Lower lobe of right lung (tissue), 2 donors: ENCODE results near the gene RHBDD1. TPM values are rescaled to one million over a fixed set of nuclear protein-coding genes. Genes with fewer than 3 reads are reported as not detected.

Source experiments
- ATAC-seq, 2 donors: fragments of 200-7000 bp; cut with Tn5 transposase; one replicate each; pipeline ENCODE4 v1.9.1; 2020 to 2022; ENCODE audit warnings: mild to moderate bottlenecking in 2 of 2, moderate library complexity in 2 of 2
- DNase-seq: peaks from one replicate; pipeline ENCODE4 v3.0.0-alpha.2; 2020
- H3K27ac ChIP-seq: fragments of 200-600 bp; one replicate; pipeline ENCODE4 v1.8.0; 2022
- H3K27me3 ChIP-seq: fragments of 200-600 bp; one replicate; pipeline ENCODE4 v1.8.0; 2022; ENCODE audit warnings: low read depth
- H3K36me3 ChIP-seq: fragments of 200-600 bp; one replicate; pipeline ENCODE4 v1.8.0; 2022; ENCODE audit warnings: mild to moderate bottlenecking
- H3K4me1 ChIP-seq: fragments of 200-600 bp; one replicate; pipeline ENCODE4 v1.8.0; 2022
- H3K4me3 ChIP-seq: fragments of 200-600 bp; one replicate; pipeline ENCODE4 v1.8.0; 2022; ENCODE audit warnings: mild to moderate bottlenecking
- H3K9me3 ChIP-seq: fragments of 200-600 bp; one replicate; pipeline ENCODE4 v1.8.0; 2022
- CTCF ChIP-seq: fragments of 200-600 bp; IDR thresholded peaks from one replicate; pipeline ENCODE4 v1.8.0; 2022; ENCODE audit warnings: antibody characterized with exemption, mild to moderate bottlenecking
- intact Hi-C: fragments of 100-400 bp; cut with DNase I; formaldehyde crosslinking; loops from one replicate; pipeline ENCODE4 v1.11.0; 2022
- total RNA-seq: library from RNA; stranded (reverse); fragmentation: NEBNext Ultra II Directional; extraction: Animal tissue kit (Norgen Biotek cat#: 25700); gene quantifications from one replicate; pipeline ENCODE4 v1.2.1, GENCODE V29; 2021
- donor health status: DM: no; HTN: yes; CAD: no; lungs with severe emphysema.

The RHBDD1 gene
- total RNA-seq, 1 donor from 2014 or later, result 42.2 TPM

- ATAC-seq, result peak; percentile 68 to 73
- H3K27me3 ChIP-seq, result no peaks in the 10 kb centered on the region
- peak overlapping the region; percentile 77 for H3K4me3 ChIP-seq
- H3K36me3 ChIP-seq, result no peaks in the 10 kb centered on the region
- peak; percentile 64 for DNase-seq
- peaks cover 51% of the 10 kb centered on the region for H3K4me1 ChIP-seq
- no peaks in the 10 kb centered on the region for H3K9me3 ChIP-seq
- peak overlapping the region; percentile 90 for H3K27ac ChIP-seq
- TF ChIP-seq CTCF, result no peak
- intact Hi-C loops, result no loop called here
Observed at GRCh38 chr2:226791056-226791486, 44.8 kb upstream of the RHBDD1 start.

DNA sequence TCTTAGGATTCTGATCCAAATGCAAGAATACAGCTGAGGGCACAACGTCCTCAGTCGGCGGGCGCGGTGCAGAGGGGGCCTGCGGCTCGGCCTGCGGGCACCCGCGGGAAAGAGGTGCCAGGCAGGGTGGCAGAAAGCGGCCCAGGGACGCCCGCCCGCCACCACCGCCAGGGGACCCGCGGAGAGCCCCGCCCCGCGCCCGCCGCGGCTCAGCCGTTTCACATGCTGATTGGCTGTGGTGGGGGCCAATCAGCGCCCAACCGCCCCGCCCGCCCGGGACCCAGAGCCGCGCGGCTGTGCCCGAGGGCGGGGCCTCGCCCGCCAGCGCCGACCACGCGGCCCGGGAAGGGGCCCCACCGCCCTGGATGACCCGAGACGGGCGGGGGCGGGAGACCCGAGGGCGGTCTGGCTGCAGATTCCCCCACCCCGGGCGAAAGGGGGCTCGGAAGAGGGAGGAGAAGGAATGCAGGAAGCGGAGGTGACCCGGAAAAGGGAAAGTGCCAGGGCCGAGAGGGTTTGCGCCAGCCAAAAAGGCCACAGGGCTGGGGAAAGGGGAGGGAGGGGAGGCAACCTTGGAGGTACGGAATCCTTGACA is 44.3 kb upstream of the RHBDD1 start:
- Histone ChIP-seq H3K27me3 (no peaks in the 10 kb centered on the region), H3K4me3 (peak overlapping the region; percentile 77), H3K36me3 (no peaks in the 10 kb centered on the region), H3K9me3 (no peaks in the 10 kb centered on the region), H3K27ac (peak overlapping the region; percentile 90), H3K4me1 (peaks cover 56% of the 10 kb centered on the region)
- TF ChIP-seq CTCF, result peak; percentile 36
- intact Hi-C loops, result no loop called here
- peak; percentile 94 for DNase-seq
- ATAC-seq, result peak; percentile 99

DNA sequence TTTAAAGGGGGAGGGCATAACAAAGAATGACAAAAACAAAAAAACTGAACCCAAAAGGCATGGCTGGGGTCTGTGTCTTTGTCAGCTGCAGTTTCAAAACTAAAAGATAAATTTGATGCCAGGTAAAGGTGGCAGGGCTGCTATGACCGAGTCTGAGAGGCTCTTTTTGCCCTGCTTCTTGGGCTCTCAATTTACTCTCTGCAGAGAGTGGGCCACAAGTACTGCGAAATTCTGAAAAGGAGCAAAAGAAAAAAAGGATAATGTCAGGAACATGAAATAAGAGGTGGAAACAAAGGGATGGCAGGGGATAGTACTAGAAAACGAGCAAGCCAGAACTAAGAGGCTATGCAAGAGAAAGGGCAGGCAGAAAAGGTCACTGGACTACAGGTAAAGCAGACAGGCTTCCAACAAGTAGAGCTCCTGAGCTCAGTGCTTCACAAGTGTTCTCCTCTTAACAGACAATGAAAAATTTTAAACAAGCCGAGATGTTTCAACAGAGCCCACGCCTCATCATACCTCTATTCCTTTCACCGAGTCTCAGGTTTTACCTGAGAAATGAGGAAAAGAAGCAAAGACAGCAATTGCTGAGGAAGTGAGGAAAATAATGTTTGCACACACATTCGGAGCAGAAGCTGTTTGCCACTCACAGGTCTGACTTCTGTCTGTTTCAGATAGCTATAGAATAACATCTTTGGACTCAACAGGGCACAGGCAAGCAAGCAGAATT is 43.5 kb upstream of the RHBDD1 start:
- H3K27ac ChIP-seq, result peak overlapping the region; percentile 90
- DNase-seq (no peak), ATAC-seq (no peak)
- peak overlapping the region; percentile 77 for H3K4me3 ChIP-seq
- peaks cover 62% of the 10 kb centered on the region for H3K4me1 ChIP-seq
- H3K27me3 ChIP-seq, result no peaks in the 10 kb centered on the region
- H3K36me3 ChIP-seq, result no peaks in the 10 kb centered on the region
- no peaks in the 10 kb centered on the region for H3K9me3 ChIP-seq
- TF ChIP-seq CTCF, result no peak
- intact Hi-C loops, result no loop called here

DNA sequence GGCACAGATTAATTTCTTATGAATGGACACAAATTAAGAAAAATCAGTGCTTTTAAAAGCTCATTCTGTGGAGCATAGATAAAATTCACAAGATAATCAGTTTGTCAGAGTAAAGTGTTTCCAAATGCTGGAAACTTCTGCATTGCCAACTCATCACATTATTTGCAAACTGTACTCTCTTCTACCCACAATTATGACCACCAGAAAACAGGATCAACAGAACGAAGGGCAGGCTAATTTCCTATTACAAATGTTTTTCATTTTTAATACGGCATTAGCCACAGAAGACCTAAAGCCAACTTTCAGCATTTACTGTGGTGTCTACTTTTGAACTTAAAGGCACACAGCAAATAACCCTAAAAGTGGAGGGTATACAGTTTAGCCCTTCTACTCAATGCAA is 42.2 kb upstream of the RHBDD1 start:
- Histone ChIP-seq H3K27me3 (peaks cover 5% of the 10 kb centered on the region), H3K4me3 (peak overlapping the region; percentile 77), H3K4me1 (peaks cover 69% of the 10 kb centered on the region), H3K9me3 (no peaks in the 10 kb centered on the region), H3K36me3 (no peaks in the 10 kb centered on the region), H3K27ac (peak overlapping the region; percentile 64)
- ATAC-seq (no peak), DNase-seq (no peak)
- TF ChIP-seq CTCF, result no peak
- intact Hi-C loops, result no loop called here

GRCh38 chr2:226794196-226794661 is 41.6 kb upstream of the RHBDD1 start:
- peaks cover 10% of the 10 kb centered on the region for H3K27me3 ChIP-seq

More at GRCh38 chr2:226794196-226794661, 41.6 kb upstream of the RHBDD1 start:
- Histone ChIP-seq H3K4me1 (peaks cover 69% of the 10 kb centered on the region), H3K27ac (peak overlapping the region; percentile 64), H3K4me3 (peak overlapping the region; percentile 77), H3K36me3 (no peaks in the 10 kb centered on the region), H3K9me3 (no peaks in the 10 kb centered on the region)
- DNase-seq, result no peak
- ATAC-seq, result no peak
- intact Hi-C loops, result no loop called here
- TF ChIP-seq CTCF, result no peak
